ENCODE measurements around the gene LINC01488. TPM values are rescaled to one million over a fixed set of nuclear protein-coding genes. Genes with fewer than 3 reads are reported as not detected.
A peak's percentile ranks its signal among the peaks of the same experiment; 100 is the strongest.

The LINC01488 gene
- total and polyA plus RNA-seq, 7 donors = 0.36 TPM; not detected in 6

- Histone ChIP-seq H3K27ac (no peak overlapping the region), H3K4me3 (no peak overlapping the region), H3K36me3 (no peaks in the 10 kb centered on the region), H3K4me1 (peaks cover 0 to 29% (median 17%) of the 10 kb centered on the region in 4 donors), H3K9me3 (no peaks in the 10 kb centered on the region), H3K27me3 (no peaks in the 10 kb centered on the region)
- DNase-seq = no peak
- intact Hi-C loops (cut with DNase I) = no loop called here
- TF ChIP-seq POLR2AphosphoS5 (IDR thresholded peaks at IDR 0.05) = no peak
- TF ChIP-seq CTCF (IDR thresholded peaks at IDR 0.05) = no peak
- TF ChIP-seq POLR2A (IDR thresholded peaks at IDR 0.05) = no peak
- no peak for TF ChIP-seq EP300 (IDR thresholded peaks at IDR 0.05)
- WGBS, 2 donors = 41 to 57% methylated on average over 1 of the region's 1 CpG
Observed at GRCh38 chr11:69501121-69501489, 19.6 kb downstream of the LINC01488 start.

GRCh38 chr11:69501891-69502860 lies 20.7 kb downstream of the LINC01488 start:
- H3K4me1 ChIP-seq = peaks cover 0 to 18% (median 7%) of the 10 kb centered on the region in 4 donors
- TF ChIP-seq CTCF (IDR thresholded peaks at IDR 0.05) (no peak), EP300 (IDR thresholded peaks at IDR 0.05) (no peak), POLR2AphosphoS5 (IDR thresholded peaks at IDR 0.05) (no peak), POLR2A (IDR thresholded peaks at IDR 0.05) (no peak)
- H3K9me3 ChIP-seq = no peaks in the 10 kb centered on the region
- DNase-seq = peak; percentile 57
- no peaks in the 10 kb centered on the region for H3K27me3 ChIP-seq
- WGBS, 2 donors = 86 to 92% methylated on average over 26 of the region's 26 CpGs
- H3K4me3 ChIP-seq = no peak overlapping the region
- H3K27ac ChIP-seq = no peak overlapping the region
- no peaks in the 10 kb centered on the region for H3K36me3 ChIP-seq
- intact Hi-C loops (cut with DNase I) = no loop called here

- Histone ChIP-seq H3K27ac (no peak overlapping the region), H3K36me3 (no peaks in the 10 kb centered on the region), H3K9me3 (no peaks in the 10 kb centered on the region), H3K4me3 (no peak overlapping the region), H3K27me3 (no peaks in the 10 kb centered on the region), H3K4me1 (peaks cover 0 to 12% (median 0%) of the 10 kb centered on the region in 4 donors)
- WGBS, 2 donors = 87 to 94% methylated on average over 9 of the region's 9 CpGs
- TF ChIP-seq CTCF (IDR thresholded peaks at IDR 0.05) = no peak
- TF ChIP-seq POLR2AphosphoS5 (IDR thresholded peaks at IDR 0.05) = no peak
- TF ChIP-seq POLR2A (IDR thresholded peaks at IDR 0.05) = no peak
- TF ChIP-seq EP300 (IDR thresholded peaks at IDR 0.05) = no peak
- peak; percentile 35 for DNase-seq
- intact Hi-C loops (cut with DNase I) = no loop called here
Observed at GRCh38 chr11:69504127-69504526, 22.7 kb downstream of the LINC01488 start.

GRCh38 chr11:69504576-69505335 lies 23.3 kb downstream of the LINC01488 start:
- intact Hi-C loops (cut with DNase I) = no loop called here
- Histone ChIP-seq H3K4me3 (no peak overlapping the region), H3K4me1 (peaks cover 0 to 12% (median 0%) of the 10 kb centered on the region in 4 donors), H3K27me3 (no peaks in the 10 kb centered on the region), H3K27ac (no peak overlapping the region), H3K36me3 (no peaks in the 10 kb centered on the region), H3K9me3 (no peaks in the 10 kb centered on the region)
- 80 to 86% methylated on average over 10 of the region's 10 CpGs for WGBS, 2 donors
- no peak for TF ChIP-seq POLR2A (IDR thresholded peaks at IDR 0.05)
- no peak for TF ChIP-seq POLR2AphosphoS5 (IDR thresholded peaks at IDR 0.05)
- TF ChIP-seq EP300 (IDR thresholded peaks at IDR 0.05) = no peak
- TF ChIP-seq CTCF (IDR thresholded peaks at IDR 0.05) = no peak
- peak; percentile 40 for DNase-seq

All from sigmoid colon (tissue), 7 donors.